Thyroid gland (tissue), 4 donors: ENCODE results near the gene SFR1. TPM values are rescaled to one million over a fixed set of nuclear protein-coding genes. Genes with fewer than 3 reads are reported as not detected.

Experiments used
- DNase-seq, 2 donors: peaks; one replicate each; pipeline ENCODE4 v3.0.0-alpha.2; 2019
- H3K27ac ChIP-seq, 3 donors: fragments of 200-600 bp; sonication (generic); 1 replicate in 2 of 3; 2 replicates in 1 of 3; pipeline ENCODE4 v1.5.1; 2016 to 2019; ENCODE audit warnings: mild to moderate bottlenecking in 1 of 3, moderate library complexity in 1 of 3
- H3K27me3 ChIP-seq: fragments of 200-600 bp; sonication (generic); one replicate; pipeline ENCODE4 v1.5.1; 2019
- H3K36me3 ChIP-seq, 2 donors: fragments of 200-600 bp; sonication (generic); one replicate each; pipeline ENCODE4 v1.5.1; 2016 to 2019
- H3K4me1 ChIP-seq, 2 donors: fragments of 200-600 bp; sonication (generic); one replicate each; pipeline ENCODE4 v1.5.1; 2017 to 2019
- H3K4me3 ChIP-seq, 3 donors: fragments of 200-600 bp; sonication (generic); replicated peaks in 1 of 3; 1 replicate in 2 of 3; 2 replicates in 1 of 3; pipeline ENCODE4 v1.5.1; 2016; ENCODE audit warnings: mild to moderate bottlenecking in 1 of 3
- H3K9me3 ChIP-seq: fragments of 200-600 bp; sonication (generic); one replicate; pipeline ENCODE4 v1.5.1; 2017
- POLR2A ChIP-seq, 2 donors: fragments of 450-650 bp; IDR thresholded peaks; one replicate each; pipeline ENCODE4 v1.6.1; 2017; ENCODE audit warnings: antibody characterized with exemption in 2 of 2, mild to moderate bottlenecking in 2 of 2, moderate library complexity in 1 of 2
- WGBS, 2 donors: methylation state at CpG; one replicate each; pipeline ENCODE4 v1.1.5; 2017; 5-methylcytosine and 5-hydroxymethylcytosine counted together
- intact Hi-C: fragments of 100-400 bp; cut with DNase I; formaldehyde crosslinking; loops from one replicate; pipeline ENCODE4 v1.15.1; 2023
- total RNA-seq, 4 donors: library from RNA; depleted of rRNA; stranded (reverse); fragments of >200 nt; gene quantifications; one replicate each; pipeline ENCODE4 v1.2.3, GENCODE V29; 2016
- TF ChIP-seq, protein P1 (sequence below), 6 experiments: fragments of 200-600 bp in 3 of 6; fragments of 450-650 bp in 3 of 6; sonication (generic) in 3 of 6; IDR thresholded peaks; one replicate each; pipeline ENCODE4 v1.5.1; 2016 to 2019; ENCODE audit warnings: antibody characterized with exemption in 6 of 6, mild to moderate bottlenecking in 2 of 6, inconsistent platforms in 1 of 6, moderate library complexity in 1 of 6

SFR1 gene, protein sequence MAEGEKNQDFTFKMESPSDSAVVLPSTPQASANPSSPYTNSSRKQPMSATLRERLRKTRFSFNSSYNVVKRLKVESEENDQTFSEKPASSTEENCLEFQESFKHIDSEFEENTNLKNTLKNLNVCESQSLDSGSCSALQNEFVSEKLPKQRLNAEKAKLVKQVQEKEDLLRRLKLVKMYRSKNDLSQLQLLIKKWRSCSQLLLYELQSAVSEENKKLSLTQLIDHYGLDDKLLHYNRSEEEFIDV
- total RNA-seq: 10 to 100 TPM in 1 of 4 donors, 1 to 10 TPM in 3; 4.5 to 12.1 (median 5.1) TPM

DNA sequence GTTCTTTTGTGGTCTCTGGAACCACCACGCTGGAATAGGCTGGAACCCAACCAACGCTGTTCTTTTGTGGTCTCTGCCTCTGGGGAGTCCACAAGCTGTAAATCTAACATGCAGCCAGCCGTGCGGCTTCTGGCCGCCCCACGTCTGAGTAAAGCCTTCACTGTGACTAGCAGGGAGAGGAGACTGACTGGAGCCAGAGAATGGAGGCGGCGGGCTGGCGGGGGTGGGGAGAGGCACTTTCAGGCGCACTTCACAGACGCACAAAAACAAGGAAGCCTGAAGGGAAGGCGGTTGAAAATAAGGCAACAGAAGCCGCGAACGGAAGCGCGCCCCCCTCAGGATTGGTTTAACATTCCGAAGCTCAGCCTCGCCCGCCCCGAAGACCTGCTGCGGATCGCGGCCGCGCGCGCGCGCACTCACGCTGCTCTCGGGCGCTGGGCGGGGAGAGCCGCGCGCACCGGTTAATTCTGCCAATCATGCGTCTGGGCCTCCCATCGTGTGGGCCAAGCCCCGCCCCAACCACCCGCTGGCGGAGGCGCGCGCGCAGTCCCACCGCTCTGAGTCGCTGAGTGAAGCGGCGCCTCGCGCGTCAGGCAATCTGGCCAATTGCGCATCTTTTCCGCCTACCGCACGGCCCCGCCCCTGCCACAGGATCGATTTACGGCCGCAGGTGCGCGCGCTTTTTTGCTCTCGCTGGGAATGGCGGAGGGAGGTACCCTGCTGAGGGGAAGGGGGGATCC, at the start of gene SFR1:
Gene SFR1 (plus strand): TSS at position 687 of the 740 bp plus-strand sequence. CDS start 13 bp downstream, at position 700.
- WGBS, 2 donors: 0% methylated on average over 26 to 44 of the region's 67 CpGs
- DNase-seq: peak; percentile 99
- intact Hi-C loops: no loop called here
- Histone ChIP-seq H3K27me3 (no peaks in the 10 kb centered on the region), H3K4me1 (peaks cover 0 to 34% of the 10 kb centered on the region in 2 donors), H3K27ac (peak within 1 kb of the TSS; percentile 98 to 99 (median 99)), H3K36me3 (no peaks in the 10 kb centered on the region), H3K9me3 (no peaks in the 10 kb centered on the region), H3K4me3 (peak within 1 kb of the TSS; percentile 24 to 62 (median 49))
- TF ChIP-seq, protein P1, sequence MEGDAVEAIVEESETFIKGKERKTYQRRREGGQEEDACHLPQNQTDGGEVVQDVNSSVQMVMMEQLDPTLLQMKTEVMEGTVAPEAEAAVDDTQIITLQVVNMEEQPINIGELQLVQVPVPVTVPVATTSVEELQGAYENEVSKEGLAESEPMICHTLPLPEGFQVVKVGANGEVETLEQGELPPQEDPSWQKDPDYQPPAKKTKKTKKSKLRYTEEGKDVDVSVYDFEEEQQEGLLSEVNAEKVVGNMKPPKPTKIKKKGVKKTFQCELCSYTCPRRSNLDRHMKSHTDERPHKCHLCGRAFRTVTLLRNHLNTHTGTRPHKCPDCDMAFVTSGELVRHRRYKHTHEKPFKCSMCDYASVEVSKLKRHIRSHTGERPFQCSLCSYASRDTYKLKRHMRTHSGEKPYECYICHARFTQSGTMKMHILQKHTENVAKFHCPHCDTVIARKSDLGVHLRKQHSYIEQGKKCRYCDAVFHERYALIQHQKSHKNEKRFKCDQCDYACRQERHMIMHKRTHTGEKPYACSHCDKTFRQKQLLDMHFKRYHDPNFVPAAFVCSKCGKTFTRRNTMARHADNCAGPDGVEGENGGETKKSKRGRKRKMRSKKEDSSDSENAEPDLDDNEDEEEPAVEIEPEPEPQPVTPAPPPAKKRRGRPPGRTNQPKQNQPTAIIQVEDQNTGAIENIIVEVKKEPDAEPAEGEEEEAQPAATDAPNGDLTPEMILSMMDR (IDR thresholded peaks at IDR 0.05): peak in 5 of 6 experiments; percentile 41 to 67 (median 52)
- TF ChIP-seq POLR2A (IDR thresholded peaks at IDR 0.05): peak; percentile 79 to 97

DNA sequence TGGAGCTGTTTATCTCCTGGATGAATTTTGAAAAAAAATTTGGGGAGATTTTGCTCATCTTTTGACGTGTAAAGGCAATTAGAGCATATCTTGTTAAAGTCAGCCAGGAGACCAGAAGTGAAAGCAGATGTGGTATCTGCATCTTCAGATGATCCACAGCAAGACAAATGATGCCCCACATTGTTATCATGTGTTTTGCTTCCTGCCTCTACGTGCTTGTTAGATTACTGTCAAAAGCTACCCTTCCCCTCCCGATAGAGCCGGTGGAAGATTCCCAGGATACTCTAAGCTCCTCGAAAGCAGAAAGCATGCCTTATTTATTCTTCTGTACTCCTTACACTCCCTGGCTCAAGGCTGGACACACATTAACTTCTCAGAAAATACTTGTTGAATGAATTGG, 49.2 kb upstream of the SFR1 start:
- no peak overlapping the region for H3K27ac ChIP-seq
- H3K4me1 ChIP-seq: peaks cover 15 to 23% of the 10 kb centered on the region in 2 donors
- TF ChIP-seq, protein P1 (IDR thresholded peaks at IDR 0.05): no peak
- TF ChIP-seq POLR2A (IDR thresholded peaks at IDR 0.05): no peak
- no peaks in the 10 kb centered on the region for H3K27me3 ChIP-seq
- no peak overlapping the region for H3K4me3 ChIP-seq
- H3K9me3 ChIP-seq: no peaks in the 10 kb centered on the region
- 73 to 75% methylated on average over 5 of the region's 5 CpGs for WGBS, 2 donors
- intact Hi-C loops: no loop called here
- no peaks in the 10 kb centered on the region for H3K36me3 ChIP-seq
- DNase-seq: no peak

DNA sequence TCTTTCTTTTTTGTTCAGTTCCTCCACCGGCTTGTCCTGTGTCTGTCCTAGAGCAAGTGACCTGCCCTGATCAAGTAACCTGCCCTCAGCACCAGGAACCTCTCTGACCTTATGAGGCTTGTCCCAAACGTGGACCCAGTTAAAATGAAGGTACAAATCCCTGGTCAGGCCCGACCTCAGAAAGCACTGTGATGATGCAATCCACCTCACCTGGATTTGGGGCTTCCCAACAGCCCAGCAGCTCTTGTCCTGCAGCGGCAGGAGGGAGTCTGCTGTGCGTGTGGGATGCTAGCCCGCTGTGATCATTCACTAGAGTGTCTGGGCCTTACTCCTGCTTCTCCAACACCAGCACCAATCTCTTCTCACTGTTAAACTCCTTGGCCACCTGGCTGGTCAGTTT, 47.5 kb upstream of the SFR1 start:
- DNase-seq: no peak
- Histone ChIP-seq H3K9me3 (no peaks in the 10 kb centered on the region), H3K4me3 (no peak overlapping the region), H3K27me3 (no peaks in the 10 kb centered on the region), H3K4me1 (peaks cover 19 to 31% of the 10 kb centered on the region in 2 donors), H3K36me3 (no peaks in the 10 kb centered on the region), H3K27ac (no peak overlapping the region)
- TF ChIP-seq, protein P1 (IDR thresholded peaks at IDR 0.05): no peak
- no peak for TF ChIP-seq POLR2A (IDR thresholded peaks at IDR 0.05)
- intact Hi-C loops: no loop called here
- 82 to 85% methylated on average over 6 of the region's 6 CpGs for WGBS, 2 donors

DNA sequence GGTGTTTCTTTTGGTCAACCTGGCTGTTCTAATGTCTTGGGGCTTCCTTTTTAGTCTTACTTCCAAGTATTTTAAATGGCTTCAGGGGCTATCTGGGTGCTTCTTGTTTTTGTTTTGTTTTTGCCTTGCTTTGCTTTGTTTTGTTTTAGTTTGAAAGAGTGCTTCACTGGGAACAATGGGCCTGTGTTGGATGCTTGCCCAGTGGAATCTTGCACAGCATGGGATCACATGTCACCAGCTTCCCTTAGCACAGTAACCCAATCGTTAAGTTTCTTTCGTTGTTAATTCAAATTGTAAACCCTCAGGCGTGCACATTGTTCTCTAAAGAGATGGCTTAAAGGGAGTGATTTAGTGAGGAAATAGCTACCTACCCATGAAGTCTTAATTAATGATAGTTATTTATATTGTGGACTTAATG, 45.2 kb upstream of the SFR1 start:
- H3K4me3 ChIP-seq: no peak overlapping the region
- no peaks in the 10 kb centered on the region for H3K27me3 ChIP-seq
- H3K36me3 ChIP-seq: no peaks in the 10 kb centered on the region
- H3K27ac ChIP-seq: peak overlapping the region; percentile 53 to 86 (median 80)
- WGBS, 2 donors: 5% methylated on average over 3 of the region's 3 CpGs
- peak in 1 of 2 donors; percentile 34 for TF ChIP-seq POLR2A (IDR thresholded peaks at IDR 0.05)
- TF ChIP-seq, protein P1 (IDR thresholded peaks at IDR 0.05): no peak
- H3K9me3 ChIP-seq: no peaks in the 10 kb centered on the region
- peak; percentile 89 to 90 for DNase-seq
- intact Hi-C loops: no loop called here
- peaks cover 19 to 37% of the 10 kb centered on the region in 2 donors for H3K4me1 ChIP-seq

DNA sequence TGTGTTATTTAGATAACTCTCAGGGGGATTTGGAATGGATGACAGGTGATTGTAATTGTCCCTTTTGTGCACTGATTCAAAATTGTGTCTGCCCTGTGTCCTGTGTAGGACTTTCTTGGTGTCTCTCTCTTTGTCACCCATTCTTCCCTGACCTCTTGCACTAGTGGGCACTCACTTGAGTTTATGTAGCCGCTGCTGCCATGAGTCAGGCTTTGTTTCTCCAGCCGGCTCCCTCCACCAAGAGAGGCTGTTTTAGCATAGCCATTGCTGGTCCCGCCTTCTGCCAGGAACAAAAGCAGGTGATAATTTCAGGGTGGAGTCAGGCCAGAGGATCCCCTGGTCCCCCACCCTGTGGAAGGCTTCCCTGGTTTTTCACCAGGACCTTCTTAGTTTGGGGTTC, 44.7 kb upstream of the SFR1 start:
- TF ChIP-seq POLR2A (IDR thresholded peaks at IDR 0.05): no peak
- TF ChIP-seq, protein P1 (IDR thresholded peaks at IDR 0.05): no peak
- no peaks in the 10 kb centered on the region for H3K36me3 ChIP-seq
- 31 to 37% methylated on average over 3 of the region's 3 CpGs for WGBS, 2 donors
- peak; percentile 38 to 46 for DNase-seq
- H3K4me1 ChIP-seq: peaks cover 19 to 37% of the 10 kb centered on the region in 2 donors
- H3K9me3 ChIP-seq: no peaks in the 10 kb centered on the region
- H3K27ac ChIP-seq: peak overlapping the region; percentile 53 to 86 (median 80)
- H3K27me3 ChIP-seq: no peaks in the 10 kb centered on the region
- H3K4me3 ChIP-seq: no peak overlapping the region
- intact Hi-C loops: no loop called here
